ENCODE measurements around the gene MFSD6.
"Not testable (repeated sequence)": the region's sequence is repeated elsewhere in the genome, so short reads cannot be mapped to it uniquely, and the experiment has no call there.

Gene MFSD6

GRCh38 chr2:190405995-190406394 is 2.2 kb upstream of the MFSD6 start:
- no peak for DNase-seq (ENCODE audit: low spot score)

GRCh38 chr2:190406805-190407204 is 1.4 kb upstream of the MFSD6 start:
- no peak for DNase-seq (ENCODE audit: low spot score)

- no peak for DNase-seq (ENCODE audit: low spot score)
Observed at GRCh38 chr2:190407246-190407661, 901 bp upstream of the MFSD6 start.

- DNase-seq (ENCODE audit: low spot score): peak; percentile 54
Observed at GRCh38 chr2:190408538-190409271, 550 bp downstream of the MFSD6 start.

GRCh38 chr2:190409616-190410015 is 1.5 kb downstream of the MFSD6 start:
- DNase-seq (ENCODE audit: low spot score): no peak

- DNase-seq (ENCODE audit: low spot score): no peak
Observed at GRCh38 chr2:190410166-190410565, 2.0 kb downstream of the MFSD6 start.

- no peak for DNase-seq (ENCODE audit: low spot score)
Observed at GRCh38 chr2:190412966-190413365, 4.8 kb downstream of the MFSD6 start.

- no peak for DNase-seq (ENCODE audit: low spot score)
Observed at GRCh38 chr2:190413421-190413820, 5.3 kb downstream of the MFSD6 start.

GRCh38 chr2:190415251-190415650 is 7.1 kb downstream of the MFSD6 start:
- no peak for DNase-seq (ENCODE audit: low spot score)

GRCh38 chr2:190415794-190416775 is 7.9 kb downstream of the MFSD6 start:
- DNase-seq (ENCODE audit: low spot score): no peak

- no peak for DNase-seq (ENCODE audit: low spot score)
Observed at GRCh38 chr2:190417045-190417842, 9.1 kb downstream of the MFSD6 start.

GRCh38 chr2:190418727-190419126 is 10.6 kb downstream of the MFSD6 start:
- no peak for DNase-seq (ENCODE audit: low spot score)

- no peak for DNase-seq (ENCODE audit: low spot score)
Observed at GRCh38 chr2:190420801-190421200, 12.6 kb downstream of the MFSD6 start.

GRCh38 chr2:190425221-190425866 is 17.2 kb downstream of the MFSD6 start:
- DNase-seq (ENCODE audit: low spot score): no peak

- DNase-seq (ENCODE audit: low spot score): no peak
Observed at GRCh38 chr2:190425883-190426658, 17.9 kb downstream of the MFSD6 start.

- not testable (repeated sequence) for DNase-seq (ENCODE audit: low spot score)
Observed at GRCh38 chr2:190430866-190431265, 22.7 kb downstream of the MFSD6 start.

GRCh38 chr2:190431907-190432306 is 23.8 kb downstream of the MFSD6 start:
- DNase-seq (ENCODE audit: low spot score): no peak

- DNase-seq (ENCODE audit: low spot score): no peak
Observed at GRCh38 chr2:190432567-190433231, 24.5 kb downstream of the MFSD6 start.

- no peak for DNase-seq (ENCODE audit: low spot score)
Observed at GRCh38 chr2:190435031-190435670, 27.0 kb downstream of the MFSD6 start.

GRCh38 chr2:190436557-190436956 is 28.4 kb downstream of the MFSD6 start:
- no peak for DNase-seq (ENCODE audit: low spot score)

Data from ecto neural progenitor cell (in vitro differentiated cells).